MCF 10A (cell line): ENCODE measurements around the gene VCX3B. TPM values are rescaled to one million over a fixed set of nuclear protein-coding genes. Genes with fewer than 3 reads are reported as not detected.
"Not testable (repeated sequence)": the region's sequence is repeated elsewhere in the genome, so short reads cannot be mapped to it uniquely, and the experiment has no call there.

Experiments
- BruUV-seq: library from RNA; stranded (reverse); fragments of 400-500 nt; replicated peaks from 2 replicates; lab custom pipeline; 2021; lab: Mats Ljungman, UMichigan
- CTCF ChIA-PET: fragments of 300-600 bp; sonication (Branson Sonifier 250); formaldehyde crosslinking; extraction: SDS; loops from one replicate; lab custom pipeline; 2021; ENCODE audit warnings: antibody characterized with exemption, inconsistent platforms; lab: Yijun Ruan, JAX
- POLR2A ChIA-PET: fragments of 300-600, 350-650 bp; sonication (Branson Sonifier 250); formaldehyde crosslinking; extraction: SDS; loops from one replicate; lab custom pipeline; 2020; ENCODE audit warnings: antibody characterized with exemption, inconsistent platforms; lab: Yijun Ruan, JAX
- DNase-seq: peaks from one replicate; pipeline ENCODE4 v3.0.0-alpha.2; 2018; ENCODE audit not compliant: unreplicated experiment
- H3K27ac Mint-ChIP-seq: one replicate; pipeline ENCODE4 v1.8.0; 2022; ENCODE audit warnings: mild to moderate bottlenecking, low read depth, mixed read lengths; ENCODE audit not compliant: unreplicated experiment
- H3K27me3 Mint-ChIP-seq: one replicate; pipeline ENCODE4 v1.8.0; 2022; ENCODE audit warnings: mixed read lengths; ENCODE audit not compliant: insufficient read depth, unreplicated experiment
- H3K36me3 Mint-ChIP-seq: one replicate; pipeline ENCODE4 v1.8.0; 2022; ENCODE audit warnings: mild to moderate bottlenecking, moderate library complexity, mixed read lengths; ENCODE audit not compliant: insufficient read depth, unreplicated experiment
- H3K4me1 Mint-ChIP-seq: one replicate; pipeline ENCODE4 v1.8.0; 2022; ENCODE audit warnings: mixed read lengths; ENCODE audit not compliant: insufficient read depth, unreplicated experiment
- H3K4me3 Mint-ChIP-seq: one replicate; pipeline ENCODE4 v1.8.0; 2022; ENCODE audit warnings: mild to moderate bottlenecking, moderate library complexity, mixed read lengths; ENCODE audit not compliant: unreplicated experiment
- H3K9me3 Mint-ChIP-seq: one replicate; pipeline ENCODE4 v1.8.0; 2022; ENCODE audit warnings: mixed read lengths; ENCODE audit not compliant: unreplicated experiment
- CTCF ChIP-seq: fragments of 200-600 bp; IDR thresholded peaks from one replicate; pipeline ENCODE4 v1.8.0; 2022; ENCODE audit warnings: antibody characterized with exemption, mild to moderate bottlenecking; ENCODE audit not compliant: unreplicated experiment
- intact Hi-C: fragments of 100-400 bp; cut with micrococcal nuclease; formaldehyde crosslinking; loops from 2 replicates; pipeline ENCODE4 v1.14.1; 2022
- total RNA-seq: library from RNA; stranded (reverse); gene quantifications from 2 replicates; pipeline ENCODE4 v1.2.3, GENCODE V29; 2022

Gene VCX3B
- total RNA-seq, 1 experiment from 2014 or later = not detected

DNA sequence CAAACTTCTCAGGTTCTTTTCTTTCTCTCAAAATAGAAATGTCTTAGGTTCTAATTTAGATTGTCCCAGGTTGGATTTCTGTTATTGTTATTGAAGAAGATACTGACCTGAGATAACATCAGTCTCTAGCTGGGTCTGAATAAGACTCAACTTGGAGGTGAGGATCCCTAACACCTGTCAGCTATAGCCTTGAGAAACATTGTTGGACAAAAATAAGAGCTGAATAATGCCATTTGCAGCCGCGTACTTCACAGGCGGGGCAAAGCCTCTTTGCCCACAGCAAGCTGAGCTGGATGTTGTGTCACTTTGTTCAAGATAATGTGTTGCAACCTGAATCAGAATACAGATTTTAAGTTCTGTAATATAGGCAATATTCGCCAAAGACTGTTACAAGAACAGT lies 35.6 kb downstream of the VCX3B start:
- Mint-ChIP-seq H3K4me3 (no peak overlapping the region), H3K27me3 (peaks cover 10% of the 10 kb centered on the region), H3K4me1 (no peaks in the 10 kb centered on the region), H3K36me3 (no peaks in the 10 kb centered on the region), H3K27ac (no peak overlapping the region), H3K9me3 (peaks cover 15% of the 10 kb centered on the region)
- intact Hi-C loops = no loop called here
- no peak for TF ChIP-seq CTCF
- ChIA-PET CTCF (no interaction called here), POLR2A (no interaction called here)
- DNase-seq = no peak
- no TSS peak for BruUV-seq

- peaks cover 10% of the 10 kb centered on the region for H3K27me3 Mint-ChIP-seq
- POLR2A ChIA-PET, H3K4me1 Mint-ChIP-seq, CTCF ChIA-PET, intact Hi-C loops, BruUV-seq, H3K27ac Mint-ChIP-seq, DNase-seq, H3K9me3 Mint-ChIP-seq, H3K36me3 Mint-ChIP-seq, H3K4me3 Mint-ChIP-seq: not testable (repeated sequence)
These were observed 37.5 kb downstream of the VCX3B start for GRCh38 chrX:8502101-8502500.

GRCh38 chrX:8504451-8504850 lies 39.8 kb downstream of the VCX3B start:
- ChIA-PET POLR2A (interaction anchor here (1.2 kb wide), 1 partner anchor 22 kb away, joined by 3 read pairs; no protein-coding TSS in a partner anchor), CTCF (no interaction called here)
- no TSS peak for BruUV-seq
- no peak for TF ChIP-seq CTCF
- no peak overlapping the region for H3K27ac Mint-ChIP-seq
- H3K4me1 Mint-ChIP-seq = no peaks in the 10 kb centered on the region
- H3K4me3 Mint-ChIP-seq = no peak overlapping the region
- intact Hi-C loops = no loop called here
- no peaks in the 10 kb centered on the region for H3K27me3 Mint-ChIP-seq
- H3K9me3 Mint-ChIP-seq = no peaks in the 10 kb centered on the region
- no peaks in the 10 kb centered on the region for H3K36me3 Mint-ChIP-seq
- peak; percentile 49 for DNase-seq
